HT-29 (cell line): ENCODE data around the gene EIF4ENIF1. TPM values are rescaled to one million over a fixed set of nuclear protein-coding genes. Genes with fewer than 3 reads are reported as not detected.
"Not testable (repeated sequence)": the region's sequence is repeated elsewhere in the genome, so short reads cannot be mapped to it uniquely, and the experiment has no call there.

Source experiments
- DNase-seq: peaks from one replicate; pipeline ENCODE4 v3.0.0-alpha.2; 2015; ENCODE audit warnings: low spot score
- small RNA-seq: library from RNA; depleted of rRNA; stranded (forward); fragments of <200 nt; gene quantifications from one replicate; pipeline ENCODE3, GENCODE V24; 2014
- total RNA-seq: library from RNA; depleted of rRNA; stranded (reverse); fragments of >200 nt; shearing (Covaris generic); gene quantifications from 2 replicates; pipeline ENCODE4 v1.2.3, GENCODE V29; 2014; rRNA removed

EIF4ENIF1 gene
- total RNA-seq, 1 experiment from 2014 or later, result 4.3 TPM

DNA sequence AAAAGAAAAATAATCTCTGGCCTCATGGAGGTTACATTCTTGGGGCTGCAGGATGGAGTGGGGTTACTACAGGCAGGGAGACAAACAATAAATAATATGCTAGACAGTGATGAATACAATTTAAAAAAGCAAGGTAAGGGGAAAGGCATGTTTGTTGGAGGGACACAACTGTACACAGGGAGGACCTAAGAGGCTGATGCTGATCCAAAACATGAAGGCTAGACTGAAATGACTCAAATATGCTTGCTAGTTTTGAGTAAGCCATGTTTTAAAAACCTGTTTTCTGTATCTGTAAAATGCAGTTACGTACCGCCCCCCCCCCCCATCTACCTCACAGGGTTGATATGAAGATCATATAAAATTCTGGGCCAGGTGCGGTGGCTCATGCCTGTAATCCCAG, 44.0 kb downstream of the EIF4ENIF1 start:
- DNase-seq, result no peak

DNA sequence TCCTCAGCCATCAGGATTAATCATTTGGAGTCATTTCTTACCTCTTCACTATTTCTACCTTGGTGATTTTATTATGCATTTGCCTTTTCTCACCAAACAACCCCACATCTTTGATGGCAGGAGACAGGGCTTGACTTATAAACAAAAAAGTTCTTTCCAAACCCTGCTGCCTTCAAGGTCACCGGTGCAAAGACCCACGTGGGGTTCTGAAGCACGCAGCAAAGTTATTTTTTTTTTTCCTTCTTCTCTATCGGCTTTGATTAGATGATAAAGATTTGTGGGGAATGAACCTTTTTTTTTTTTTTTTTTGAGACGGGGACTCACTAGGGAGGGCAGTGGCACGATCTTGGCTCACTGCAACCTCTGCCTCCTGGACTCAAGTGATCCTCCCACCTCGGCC, 46.1 kb downstream of the EIF4ENIF1 start:
- no peak for DNase-seq

DNA sequence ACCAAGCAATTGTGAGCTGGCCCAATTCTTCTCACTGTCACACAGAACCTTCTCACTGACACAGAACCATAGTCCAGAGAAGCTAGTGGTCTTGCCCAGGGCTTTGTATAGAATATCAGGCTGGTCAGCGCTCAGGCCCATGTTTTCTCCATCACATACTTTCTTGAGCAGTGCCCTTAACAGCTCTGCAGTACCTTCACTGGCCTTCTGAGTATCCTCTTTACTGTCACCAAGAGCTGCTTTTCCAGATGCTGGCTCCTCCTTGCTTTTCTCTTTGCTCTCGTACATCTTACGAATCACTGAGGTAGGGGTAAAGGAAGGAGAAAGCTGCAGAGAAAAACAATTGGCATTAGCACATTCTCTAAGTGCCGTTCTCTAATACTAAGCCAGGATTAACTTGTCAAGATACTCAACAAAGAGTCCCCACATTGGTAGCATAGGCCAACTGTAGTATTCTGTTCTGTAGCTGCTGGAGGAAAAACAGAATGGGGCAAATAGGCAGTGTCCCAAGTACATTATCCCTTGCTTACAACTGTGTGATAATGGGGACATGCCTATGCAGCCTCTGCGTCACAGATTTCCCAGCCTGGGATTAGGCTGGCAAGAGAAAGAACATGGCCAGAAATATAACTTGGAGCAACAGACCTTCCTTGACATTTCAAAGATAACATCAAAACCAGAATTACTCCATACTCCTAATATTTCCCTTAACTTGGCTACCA, 46.7 kb downstream of the EIF4ENIF1 start:
- no peak for DNase-seq

DNA sequence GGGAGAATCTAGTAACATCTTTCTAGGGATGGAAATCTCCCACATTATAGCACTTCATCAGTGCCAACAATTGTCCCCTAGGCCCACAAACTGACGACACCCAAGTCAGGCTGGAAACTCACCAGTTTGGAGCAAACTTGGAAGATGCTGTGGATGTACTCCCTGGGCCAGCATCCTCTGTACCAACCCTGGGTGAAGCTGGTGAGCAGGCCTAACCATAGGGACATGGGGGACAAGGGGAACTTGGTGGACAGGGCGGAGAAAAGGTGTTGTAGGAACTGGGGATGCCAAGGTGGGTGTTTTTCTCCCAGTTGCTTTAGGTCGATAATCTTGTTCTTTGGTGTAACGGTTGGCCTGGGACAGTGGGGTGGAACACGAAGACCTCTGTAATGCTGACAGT, 48.0 kb downstream of the EIF4ENIF1 start:
- no peak for DNase-seq

DNA sequence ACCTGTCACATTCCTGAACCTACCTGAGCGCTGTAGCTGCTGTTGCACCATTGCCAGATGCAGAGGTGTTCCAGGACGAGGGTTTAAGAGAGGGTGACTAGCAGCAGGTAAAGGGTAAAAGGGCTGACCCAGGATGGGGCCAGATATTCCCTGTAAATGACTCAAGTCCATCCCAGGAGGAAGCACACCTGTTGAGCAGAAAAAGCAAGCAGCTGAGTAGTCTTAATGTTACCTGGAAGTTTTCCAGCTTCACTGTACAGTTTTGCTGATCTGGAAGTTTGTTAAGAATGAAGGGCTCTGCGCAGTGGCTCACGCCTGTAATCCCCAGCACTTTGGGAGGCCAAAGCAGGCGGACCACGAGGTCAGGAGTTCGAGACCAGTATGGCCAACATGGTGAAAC, 49.0 kb downstream of the EIF4ENIF1 start:
- no peak for DNase-seq

DNA sequence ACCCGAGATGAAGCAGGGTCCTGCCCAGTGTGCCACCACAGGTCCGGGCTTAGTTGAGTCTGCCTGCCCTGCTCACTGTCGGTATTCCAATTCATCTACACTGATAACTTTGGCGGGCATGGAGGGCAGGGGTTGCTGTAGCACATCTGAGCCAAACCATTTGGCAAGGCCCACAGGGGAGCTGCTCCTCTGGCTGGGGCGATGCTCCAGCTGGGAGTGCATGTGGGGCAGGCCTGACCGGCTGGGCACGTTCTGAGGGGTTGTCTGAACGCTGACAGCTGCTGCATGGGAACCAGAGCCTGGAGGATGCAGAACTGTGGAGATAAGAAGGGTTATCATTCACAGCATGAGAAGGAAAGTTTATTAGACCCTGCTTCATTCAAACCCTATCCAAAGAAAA, 49.8 kb downstream of the EIF4ENIF1 start:
- no peak for DNase-seq

DNA sequence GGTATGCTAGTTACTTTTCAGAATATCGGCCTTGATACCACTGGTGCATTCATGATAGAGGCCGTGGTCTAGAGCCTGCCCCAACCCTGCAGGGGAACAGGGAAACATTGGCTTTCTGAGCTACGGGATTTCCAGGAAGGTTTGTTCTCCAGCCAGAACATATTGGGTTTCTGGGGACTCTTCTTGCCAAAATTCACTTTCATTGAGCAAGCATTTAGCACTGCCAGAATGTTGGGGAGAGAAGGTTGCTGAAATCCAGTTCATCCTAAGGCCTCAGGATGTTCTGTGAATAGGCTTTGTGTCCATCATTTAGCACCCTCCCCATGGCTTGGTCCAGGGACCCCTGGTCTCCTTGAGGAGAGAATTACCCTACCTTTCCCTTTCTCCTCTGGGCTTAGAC, 53.5 kb downstream of the EIF4ENIF1 start:
- no peak for DNase-seq

DNA sequence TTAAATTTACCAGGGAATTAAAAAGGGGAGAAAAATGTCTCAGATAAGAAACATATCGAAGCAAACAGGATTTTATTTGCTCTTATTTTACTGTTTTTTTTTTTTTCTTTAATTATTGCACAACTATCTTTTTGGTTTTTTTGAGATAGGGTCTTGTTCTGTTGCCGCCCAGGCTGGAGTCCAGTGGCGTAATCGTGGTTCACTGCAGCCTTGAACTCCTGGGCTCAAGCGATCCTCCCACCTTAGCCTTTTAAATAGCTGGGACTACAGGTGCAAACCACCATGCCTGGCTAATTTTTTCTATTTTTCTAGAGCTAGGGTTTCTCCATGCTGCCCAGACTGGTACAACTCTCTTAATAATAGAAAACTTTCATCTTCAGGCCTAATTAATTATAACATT, 57.7 kb downstream of the EIF4ENIF1 start:
- no peak for DNase-seq

DNA sequence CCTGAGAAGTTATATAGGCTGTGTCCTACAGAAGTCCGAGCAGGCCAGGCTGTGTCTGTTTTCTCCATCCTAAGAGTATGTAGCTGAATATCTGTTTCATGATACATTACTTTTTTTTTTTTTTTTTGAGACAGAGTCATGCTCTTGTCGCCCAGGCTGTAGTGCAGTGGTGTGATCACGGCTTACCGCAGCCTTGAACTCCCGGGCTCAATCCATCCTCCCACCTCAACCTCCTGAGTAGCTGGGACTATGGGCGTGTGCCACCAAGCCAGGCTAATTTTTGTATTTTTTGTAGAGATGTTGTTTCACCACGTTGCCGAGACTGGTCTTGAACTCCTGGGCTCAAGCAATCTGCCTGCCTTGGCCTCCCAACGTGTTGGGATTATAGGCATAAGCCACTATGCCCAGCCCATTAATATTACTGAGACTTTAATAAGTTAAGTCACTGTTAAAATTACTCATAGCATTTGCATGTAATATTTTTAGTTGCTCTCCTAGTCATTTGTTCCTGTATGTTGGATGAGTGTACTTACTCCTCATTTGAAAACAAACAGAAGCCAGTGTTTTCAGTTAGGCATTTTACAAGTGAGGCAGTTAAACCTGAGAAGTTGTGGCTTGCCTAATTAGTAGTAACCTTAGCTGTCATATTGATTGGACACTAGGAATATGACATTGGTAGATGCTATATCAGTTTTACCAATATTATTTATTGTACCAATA, 64.2 kb downstream of the EIF4ENIF1 start:
- no peak for DNase-seq

DNA sequence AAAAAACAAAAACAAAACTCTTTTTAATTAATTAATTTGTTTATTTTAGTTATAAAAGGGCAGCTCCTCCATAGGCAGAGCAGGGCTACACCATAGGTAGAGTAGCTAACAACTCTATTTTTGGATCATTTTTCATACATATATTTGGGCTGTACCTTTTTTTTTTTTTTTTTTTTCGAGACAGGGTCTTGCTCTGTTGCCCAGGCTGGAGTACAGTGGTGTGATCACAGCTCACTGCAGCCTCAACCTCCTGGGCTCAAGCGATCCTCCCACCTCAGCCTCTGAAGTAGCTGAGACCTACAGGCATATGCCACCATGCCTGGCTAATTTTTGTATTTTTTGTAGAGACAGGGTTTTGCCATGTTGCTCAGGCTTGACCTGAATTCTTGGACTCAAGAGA, 87.3 kb downstream of the EIF4ENIF1 start:
- not testable (repeated sequence) for DNase-seq

DNA sequence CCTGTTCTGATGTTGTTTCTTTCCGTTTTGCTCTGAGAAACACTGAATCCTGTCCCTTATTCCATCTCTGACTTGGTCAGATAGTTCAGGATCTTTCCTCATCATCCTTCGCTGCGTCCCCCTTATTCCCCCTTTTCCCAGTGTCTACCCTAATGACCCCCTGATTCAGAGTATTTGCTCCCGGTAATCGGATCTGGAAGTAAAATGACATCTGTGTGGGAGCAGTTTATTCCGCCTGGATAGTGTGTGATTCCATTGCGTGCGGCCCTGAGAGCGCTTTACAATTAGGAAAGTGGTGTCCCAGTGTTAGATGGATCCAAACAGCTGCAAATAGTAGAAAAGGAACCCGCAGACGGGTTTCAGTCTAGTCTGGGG, 89.6 kb downstream of the EIF4ENIF1 start:
- peak; percentile 25 for DNase-seq

DNA sequence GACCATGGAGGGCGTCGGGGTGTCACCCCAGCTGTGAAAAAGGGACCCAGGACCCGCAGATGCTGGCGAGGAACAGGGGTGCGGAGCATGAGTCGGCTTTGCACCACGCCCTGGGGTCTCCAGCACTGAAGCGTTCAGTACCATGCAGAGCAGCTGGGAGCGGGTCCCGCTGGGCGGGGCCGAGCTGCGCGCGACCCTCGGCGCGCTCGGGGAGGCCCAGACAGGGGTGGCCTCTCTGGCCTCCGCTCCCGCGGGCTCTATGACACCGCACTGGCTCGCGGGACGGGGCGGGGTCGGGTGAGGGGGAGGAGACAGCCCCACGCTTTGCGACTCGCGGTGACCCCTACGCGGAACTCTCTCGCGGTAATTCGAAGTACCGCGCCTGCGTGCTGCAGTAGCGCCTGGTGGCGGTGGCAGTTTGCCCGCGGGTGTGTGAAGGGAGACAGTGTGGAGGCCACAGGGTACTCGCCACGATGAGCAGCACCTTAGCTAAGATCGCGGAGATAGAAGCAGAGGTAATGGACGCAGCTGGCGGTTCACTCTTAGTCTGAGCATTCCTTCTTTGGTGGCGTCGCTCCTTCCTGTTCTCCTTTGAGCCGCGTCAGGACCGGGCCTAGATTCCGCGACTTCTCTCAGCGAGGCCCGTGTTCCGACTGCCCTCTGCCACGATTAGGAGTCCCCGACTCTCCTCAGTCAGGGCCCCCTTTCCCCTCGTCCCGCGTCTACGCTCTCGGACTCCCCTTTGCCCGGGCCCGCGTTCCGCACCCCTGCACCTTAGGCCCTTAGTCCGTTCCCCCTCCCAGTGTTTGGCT, 90.2 kb downstream of the EIF4ENIF1 start, which contains the start of gene DRG1:
TSS of gene DRG1 (plus strand) at position 394 of the 812 bp plus-strand sequence. CDS start at position 474, 80 bp downstream.
- DNase-seq, result peak; percentile 84

DNA sequence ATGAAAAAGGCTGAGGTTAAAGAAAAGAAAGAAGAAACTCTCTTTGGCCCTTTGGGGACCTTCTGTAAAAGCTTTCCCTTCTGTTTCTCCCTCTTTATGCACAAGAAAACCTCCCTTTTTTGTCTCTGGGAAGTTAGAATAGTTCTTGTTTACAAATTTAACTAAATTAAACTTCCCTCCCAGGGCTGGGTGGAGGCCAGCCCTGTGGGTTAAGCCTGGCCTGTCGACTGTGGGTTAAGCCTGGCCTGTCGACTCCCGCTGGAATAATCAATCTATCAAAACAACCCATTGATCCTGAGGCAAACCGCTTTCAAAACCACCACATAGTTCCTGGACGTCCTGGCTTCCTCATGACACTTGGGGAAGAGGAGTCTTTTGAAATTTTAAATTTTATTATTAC, 91.4 kb downstream of the EIF4ENIF1 start:
- no peak for DNase-seq

DNA sequence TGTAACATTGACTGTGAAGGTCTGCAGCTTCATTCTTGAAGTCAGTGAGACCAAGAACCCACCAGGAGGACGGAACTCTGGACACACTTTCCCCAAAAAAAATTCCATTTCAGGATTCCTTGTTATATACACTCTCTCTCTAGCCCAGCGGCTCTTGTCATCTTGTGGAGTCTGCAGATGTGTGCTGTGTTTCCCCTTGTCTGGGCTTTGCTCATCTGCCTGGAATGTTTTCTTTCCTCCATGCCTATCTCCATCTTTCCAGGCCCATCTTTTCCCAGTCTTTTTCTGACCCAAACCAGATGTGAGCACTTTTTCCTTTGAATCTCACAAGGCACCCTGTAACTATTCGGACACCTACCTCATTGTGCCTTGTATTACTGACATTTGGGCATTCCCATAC, 95.3 kb downstream of the EIF4ENIF1 start:
- no peak for DNase-seq

DNA sequence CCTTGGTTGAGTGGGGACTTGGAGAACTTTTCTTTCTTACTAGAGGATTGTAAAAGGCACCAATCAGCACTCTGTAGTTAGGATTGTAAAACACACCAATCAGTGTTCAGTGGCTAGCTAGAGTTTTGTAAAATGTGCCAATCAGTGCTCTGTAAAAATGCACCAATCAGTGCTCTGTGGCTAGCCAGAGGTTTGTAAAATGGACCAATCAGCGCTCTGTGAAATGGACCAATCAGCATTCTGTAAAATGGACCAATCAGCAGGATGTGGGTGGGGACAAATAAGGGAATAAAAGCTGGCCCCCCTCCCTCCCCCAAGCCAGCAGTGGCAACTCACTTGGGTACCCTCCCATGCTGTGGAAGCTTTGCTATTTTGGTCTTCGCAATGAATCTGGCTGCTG, 95.7 kb downstream of the EIF4ENIF1 start:
- no peak for DNase-seq

Small RNAs within 50 kb of the gene (small RNA-seq; reads per million reads assigned to genes)
- gene AL096701.2 (not detected), gene RNU6-28P (not detected)

Other genes starting within 250 kb of the EIF4ENIF1 start
- gene PIK3IP1, start 197.4 kb downstream of the EIF4ENIF1 start, total RNA-seq, result 1.6 and 2.3 TPM in 2 replicates
- 42.8 and 44.2 TPM in 2 replicates for gene PATZ1, start 143.5 kb downstream of the EIF4ENIF1 start, total RNA-seq
- 17.4 and 28.8 TPM in 2 replicates for gene DRG1, start 90.2 kb downstream of the EIF4ENIF1 start, total RNA-seq
- 20.5 and 26.1 TPM in 2 replicates for gene SFI1, start 6.7 kb upstream of the EIF4ENIF1 start, total RNA-seq
- gene PISD, start 172.4 kb upstream of the EIF4ENIF1 start, total RNA-seq, result 44.7 and 60.8 TPM in 2 replicates